Measurements from ENCODE around the gene ADAMTS9. TPM values are rescaled to one million over a fixed set of nuclear protein-coding genes. Genes with fewer than 3 reads are reported as not detected.

The ADAMTS9 gene
- total and polyA plus RNA-seq, 2 of the 13 experiments (the other 11 are each of a cell fraction or from before 2014, with no cell fraction given): 0.02 to 0.09 TPM

DNA sequence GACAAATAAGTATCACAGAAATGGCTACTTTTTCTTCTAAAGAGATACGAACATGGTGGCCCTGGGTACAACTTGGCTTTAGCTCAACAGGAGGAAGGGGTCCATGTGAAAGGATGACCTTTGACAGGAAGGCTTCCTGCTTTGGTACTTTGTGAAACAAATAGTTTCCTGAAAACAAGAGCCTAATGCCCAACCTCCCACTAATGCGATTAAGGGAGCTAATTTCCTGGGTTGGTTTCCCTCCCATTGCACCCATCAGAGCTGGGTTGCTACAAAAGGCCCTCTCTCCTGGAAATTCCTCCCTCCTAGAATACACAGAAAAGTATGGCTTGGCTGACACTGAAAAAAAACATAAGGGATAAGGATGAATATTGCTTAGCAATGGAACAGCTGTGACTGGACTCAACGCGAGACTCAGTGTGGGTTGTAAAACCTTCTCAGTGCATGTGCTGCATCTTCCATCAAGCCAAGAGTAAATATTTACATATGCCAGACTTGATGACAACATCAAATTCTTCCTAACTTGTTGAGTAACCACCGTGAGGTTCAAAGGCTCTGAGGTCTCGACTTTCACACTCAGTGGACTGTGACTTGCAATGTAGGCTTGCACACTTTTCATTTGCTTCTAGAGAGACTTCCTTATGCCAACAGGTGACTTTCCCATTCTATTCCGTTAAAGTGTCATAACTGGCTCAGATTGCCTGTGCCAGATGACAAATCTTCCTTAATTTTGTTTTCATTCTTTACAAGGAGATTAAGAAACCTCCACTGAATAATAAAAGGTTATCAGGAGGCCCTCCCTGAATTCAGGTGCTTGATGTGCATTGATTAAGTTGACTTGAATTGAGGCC lies 60.1 kb downstream of the ADAMTS9 start (continued):
- TF ChIP-seq, protein P1, sequence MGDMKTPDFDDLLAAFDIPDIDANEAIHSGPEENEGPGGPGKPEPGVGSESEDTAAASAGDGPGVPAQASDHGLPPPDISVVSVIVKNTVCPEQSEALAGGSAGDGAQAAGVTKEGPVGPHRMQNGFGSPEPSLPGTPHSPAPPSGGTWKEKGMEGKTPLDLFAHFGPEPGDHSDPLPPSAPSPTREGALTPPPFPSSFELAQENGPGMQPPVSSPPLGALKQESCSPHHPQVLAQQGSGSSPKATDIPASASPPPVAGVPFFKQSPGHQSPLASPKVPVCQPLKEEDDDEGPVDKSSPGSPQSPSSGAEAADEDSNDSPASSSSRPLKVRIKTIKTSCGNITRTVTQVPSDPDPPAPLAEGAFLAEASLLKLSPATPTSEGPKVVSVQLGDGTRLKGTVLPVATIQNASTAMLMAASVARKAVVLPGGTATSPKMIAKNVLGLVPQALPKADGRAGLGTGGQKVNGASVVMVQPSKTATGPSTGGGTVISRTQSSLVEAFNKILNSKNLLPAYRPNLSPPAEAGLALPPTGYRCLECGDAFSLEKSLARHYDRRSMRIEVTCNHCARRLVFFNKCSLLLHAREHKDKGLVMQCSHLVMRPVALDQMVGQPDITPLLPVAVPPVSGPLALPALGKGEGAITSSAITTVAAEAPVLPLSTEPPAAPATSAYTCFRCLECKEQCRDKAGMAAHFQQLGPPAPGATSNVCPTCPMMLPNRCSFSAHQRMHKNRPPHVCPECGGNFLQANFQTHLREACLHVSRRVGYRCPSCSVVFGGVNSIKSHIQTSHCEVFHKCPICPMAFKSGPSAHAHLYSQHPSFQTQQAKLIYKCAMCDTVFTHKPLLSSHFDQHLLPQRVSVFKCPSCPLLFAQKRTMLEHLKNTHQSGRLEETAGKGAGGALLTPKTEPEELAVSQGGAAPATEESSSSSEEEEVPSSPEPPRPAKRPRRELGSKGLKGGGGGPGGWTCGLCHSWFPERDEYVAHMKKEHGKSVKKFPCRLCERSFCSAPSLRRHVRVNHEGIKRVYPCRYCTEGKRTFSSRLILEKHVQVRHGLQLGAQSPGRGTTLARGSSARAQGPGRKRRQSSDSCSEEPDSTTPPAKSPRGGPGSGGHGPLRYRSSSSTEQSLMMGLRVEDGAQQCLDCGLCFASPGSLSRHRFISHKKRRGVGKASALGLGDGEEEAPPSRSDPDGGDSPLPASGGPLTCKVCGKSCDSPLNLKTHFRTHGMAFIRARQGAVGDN (CRISPR knock-in tag; IDR thresholded peaks at IDR 0.05): no peak
- TF ChIP-seq PHF8 (CRISPR knock-in tag; IDR thresholded peaks at IDR 0.05) (no peak), ZFP36L2 (CRISPR knock-in tag; IDR thresholded peaks at IDR 0.05) (no peak), ZBTB3 (CRISPR knock-in tag; IDR thresholded peaks at IDR 0.05; ENCODE audit: borderline replicate concordance, low read depth) (no peak), SNAPC2 (CRISPR knock-in tag; IDR thresholded peaks at IDR 0.05) (no peak), ZNF615 (CRISPR knock-in tag; IDR thresholded peaks at IDR 0.05; ENCODE audit: borderline replicate concordance) (no peak), ZNF234 (CRISPR knock-in tag; conservative IDR thresholded peaks at IDR 0.05) (no peak), HOXA9 (CRISPR knock-in tag; IDR thresholded peaks at IDR 0.05; ENCODE audit: borderline replicate concordance) (no peak), MXI1 (IDR thresholded peaks at IDR 0.05; ENCODE audit: borderline replicate concordance, low read depth, low read length) (no peak)
- TF ChIP-seq, protein P2, sequence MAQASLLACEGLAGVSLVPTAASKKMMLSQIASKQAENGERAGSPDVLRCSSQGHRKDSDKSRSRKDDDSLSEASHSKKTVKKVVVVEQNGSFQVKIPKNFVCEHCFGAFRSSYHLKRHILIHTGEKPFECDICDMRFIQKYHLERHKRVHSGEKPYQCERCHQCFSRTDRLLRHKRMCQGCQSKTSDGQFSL (CRISPR knock-in tag; IDR thresholded peaks at IDR 0.05): no peak
- TF ChIP-seq, protein P3, sequence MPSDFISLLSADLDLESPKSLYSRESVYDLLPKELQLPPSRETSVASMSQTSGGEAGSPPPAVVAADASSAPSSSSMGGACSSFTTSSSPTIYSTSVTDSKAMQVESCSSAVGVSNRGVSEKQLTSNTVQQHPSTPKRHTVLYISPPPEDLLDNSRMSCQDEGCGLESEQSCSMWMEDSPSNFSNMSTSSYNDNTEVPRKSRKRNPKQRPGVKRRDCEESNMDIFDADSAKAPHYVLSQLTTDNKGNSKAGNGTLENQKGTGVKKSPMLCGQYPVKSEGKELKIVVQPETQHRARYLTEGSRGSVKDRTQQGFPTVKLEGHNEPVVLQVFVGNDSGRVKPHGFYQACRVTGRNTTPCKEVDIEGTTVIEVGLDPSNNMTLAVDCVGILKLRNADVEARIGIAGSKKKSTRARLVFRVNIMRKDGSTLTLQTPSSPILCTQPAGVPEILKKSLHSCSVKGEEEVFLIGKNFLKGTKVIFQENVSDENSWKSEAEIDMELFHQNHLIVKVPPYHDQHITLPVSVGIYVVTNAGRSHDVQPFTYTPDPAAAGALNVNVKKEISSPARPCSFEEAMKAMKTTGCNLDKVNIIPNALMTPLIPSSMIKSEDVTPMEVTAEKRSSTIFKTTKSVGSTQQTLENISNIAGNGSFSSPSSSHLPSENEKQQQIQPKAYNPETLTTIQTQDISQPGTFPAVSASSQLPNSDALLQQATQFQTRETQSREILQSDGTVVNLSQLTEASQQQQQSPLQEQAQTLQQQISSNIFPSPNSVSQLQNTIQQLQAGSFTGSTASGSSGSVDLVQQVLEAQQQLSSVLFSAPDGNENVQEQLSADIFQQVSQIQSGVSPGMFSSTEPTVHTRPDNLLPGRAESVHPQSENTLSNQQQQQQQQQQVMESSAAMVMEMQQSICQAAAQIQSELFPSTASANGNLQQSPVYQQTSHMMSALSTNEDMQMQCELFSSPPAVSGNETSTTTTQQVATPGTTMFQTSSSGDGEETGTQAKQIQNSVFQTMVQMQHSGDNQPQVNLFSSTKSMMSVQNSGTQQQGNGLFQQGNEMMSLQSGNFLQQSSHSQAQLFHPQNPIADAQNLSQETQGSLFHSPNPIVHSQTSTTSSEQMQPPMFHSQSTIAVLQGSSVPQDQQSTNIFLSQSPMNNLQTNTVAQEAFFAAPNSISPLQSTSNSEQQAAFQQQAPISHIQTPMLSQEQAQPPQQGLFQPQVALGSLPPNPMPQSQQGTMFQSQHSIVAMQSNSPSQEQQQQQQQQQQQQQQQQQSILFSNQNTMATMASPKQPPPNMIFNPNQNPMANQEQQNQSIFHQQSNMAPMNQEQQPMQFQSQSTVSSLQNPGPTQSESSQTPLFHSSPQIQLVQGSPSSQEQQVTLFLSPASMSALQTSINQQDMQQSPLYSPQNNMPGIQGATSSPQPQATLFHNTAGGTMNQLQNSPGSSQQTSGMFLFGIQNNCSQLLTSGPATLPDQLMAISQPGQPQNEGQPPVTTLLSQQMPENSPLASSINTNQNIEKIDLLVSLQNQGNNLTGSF (CRISPR knock-in tag; IDR thresholded peaks at IDR 0.05): no peak
- TF ChIP-seq, protein P4, sequence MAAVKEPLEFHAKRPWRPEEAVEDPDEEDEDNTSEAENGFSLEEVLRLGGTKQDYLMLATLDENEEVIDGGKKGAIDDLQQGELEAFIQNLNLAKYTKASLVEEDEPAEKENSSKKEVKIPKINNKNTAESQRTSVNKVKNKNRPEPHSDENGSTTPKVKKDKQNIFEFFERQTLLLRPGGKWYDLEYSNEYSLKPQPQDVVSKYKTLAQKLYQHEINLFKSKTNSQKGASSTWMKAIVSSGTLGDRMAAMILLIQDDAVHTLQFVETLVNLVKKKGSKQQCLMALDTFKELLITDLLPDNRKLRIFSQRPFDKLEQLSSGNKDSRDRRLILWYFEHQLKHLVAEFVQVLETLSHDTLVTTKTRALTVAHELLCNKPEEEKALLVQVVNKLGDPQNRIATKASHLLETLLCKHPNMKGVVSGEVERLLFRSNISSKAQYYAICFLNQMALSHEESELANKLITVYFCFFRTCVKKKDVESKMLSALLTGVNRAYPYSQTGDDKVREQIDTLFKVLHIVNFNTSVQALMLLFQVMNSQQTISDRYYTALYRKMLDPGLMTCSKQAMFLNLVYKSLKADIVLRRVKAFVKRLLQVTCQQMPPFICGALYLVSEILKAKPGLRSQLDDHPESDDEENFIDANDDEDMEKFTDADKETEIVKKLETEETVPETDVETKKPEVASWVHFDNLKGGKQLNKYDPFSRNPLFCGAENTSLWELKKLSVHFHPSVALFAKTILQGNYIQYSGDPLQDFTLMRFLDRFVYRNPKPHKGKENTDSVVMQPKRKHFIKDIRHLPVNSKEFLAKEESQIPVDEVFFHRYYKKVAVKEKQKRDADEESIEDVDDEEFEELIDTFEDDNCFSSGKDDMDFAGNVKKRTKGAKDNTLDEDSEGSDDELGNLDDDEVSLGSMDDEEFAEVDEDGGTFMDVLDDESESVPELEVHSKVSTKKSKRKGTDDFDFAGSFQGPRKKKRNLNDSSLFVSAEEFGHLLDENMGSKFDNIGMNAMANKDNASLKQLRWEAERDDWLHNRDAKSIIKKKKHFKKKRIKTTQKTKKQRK (IDR thresholded peaks at IDR 0.05; ENCODE audit: low read length): no peak
- TF ChIP-seq, protein P5, sequence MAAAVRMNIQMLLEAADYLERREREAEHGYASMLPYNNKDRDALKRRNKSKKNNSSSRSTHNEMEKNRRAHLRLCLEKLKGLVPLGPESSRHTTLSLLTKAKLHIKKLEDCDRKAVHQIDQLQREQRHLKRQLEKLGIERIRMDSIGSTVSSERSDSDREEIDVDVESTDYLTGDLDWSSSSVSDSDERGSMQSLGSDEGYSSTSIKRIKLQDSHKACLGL (CRISPR knock-in tag; IDR thresholded peaks at IDR 0.05): no peak
